ENCODE data around the gene NOG.

Gene NOG

GRCh38 chr17:56593646-56594319 is at the start of gene NOG:
Gene NOG (plus strand): TSS chr17:56593699. CDS start chr17:56594224, 525 bp downstream.
- peak; percentile 71 for DNase-seq

DNA sequence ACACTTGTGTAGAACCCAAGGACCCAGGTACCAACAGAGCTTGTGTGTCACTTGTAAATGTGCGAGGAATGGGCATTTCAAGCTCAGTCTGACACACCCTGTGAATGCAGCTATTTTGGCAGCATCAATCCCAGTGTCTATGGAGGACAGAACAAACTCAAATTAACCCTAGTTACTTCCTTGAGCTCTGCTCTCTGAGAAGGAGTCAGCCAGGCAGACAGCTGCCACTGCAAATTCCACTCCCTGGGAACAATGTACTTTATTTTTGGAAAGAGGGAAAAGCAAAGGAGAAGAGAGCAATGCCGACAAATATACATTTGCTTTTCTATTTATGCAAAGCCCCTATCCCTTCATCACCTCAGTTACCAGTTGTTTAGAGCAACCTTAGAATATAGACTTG is 48.4 kb upstream of the NOG start:
- no peak for DNase-seq

DNA sequence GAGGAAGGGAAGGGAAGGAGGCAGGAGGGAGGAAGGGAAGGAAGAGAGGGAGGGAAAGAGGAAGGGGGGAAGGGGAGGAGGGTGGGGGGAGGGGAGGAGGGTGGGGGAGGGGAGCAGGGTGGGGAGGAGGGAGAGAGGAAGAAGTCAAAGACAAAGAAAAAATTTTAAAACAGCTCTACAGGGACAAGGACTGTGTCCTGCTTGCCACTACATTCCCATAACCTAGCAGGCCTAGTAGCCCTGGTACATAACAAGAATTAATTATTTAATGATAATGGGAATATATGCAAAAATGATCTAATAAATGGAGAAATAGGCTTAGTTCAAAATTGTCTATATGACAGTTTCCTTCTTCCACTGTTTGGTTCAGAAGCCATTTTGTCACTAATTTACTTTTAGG is 47.6 kb upstream of the NOG start:
- DNase-seq, result no peak

- DNase-seq, result no peak
These were observed 44.8 kb upstream of the NOG start for GRCh38 chr17:56548661-56549060.

DNA sequence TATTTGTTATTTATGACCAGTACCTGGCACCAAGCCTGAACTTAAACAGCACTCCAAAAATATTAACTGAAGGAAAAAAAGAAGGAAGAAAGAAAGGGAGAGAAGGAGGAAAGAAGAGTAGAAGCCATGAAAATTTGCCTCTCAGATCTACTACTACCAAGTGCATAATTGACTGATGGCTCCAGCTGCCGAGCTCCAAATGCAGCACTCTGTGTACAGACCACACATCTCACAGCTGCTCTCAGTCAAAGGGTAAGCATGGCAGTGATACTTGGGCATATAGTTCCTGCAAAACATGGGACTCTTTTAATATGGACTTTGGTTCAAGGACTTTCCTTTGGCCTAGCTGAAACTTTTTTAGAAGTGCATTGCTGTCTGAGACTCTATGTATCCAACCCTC is 44.0 kb upstream of the NOG start:
- no peak for DNase-seq

- DNase-seq, result no peak
These were observed 35.8 kb upstream of the NOG start for GRCh38 chr17:56557682-56558081.

DNA sequence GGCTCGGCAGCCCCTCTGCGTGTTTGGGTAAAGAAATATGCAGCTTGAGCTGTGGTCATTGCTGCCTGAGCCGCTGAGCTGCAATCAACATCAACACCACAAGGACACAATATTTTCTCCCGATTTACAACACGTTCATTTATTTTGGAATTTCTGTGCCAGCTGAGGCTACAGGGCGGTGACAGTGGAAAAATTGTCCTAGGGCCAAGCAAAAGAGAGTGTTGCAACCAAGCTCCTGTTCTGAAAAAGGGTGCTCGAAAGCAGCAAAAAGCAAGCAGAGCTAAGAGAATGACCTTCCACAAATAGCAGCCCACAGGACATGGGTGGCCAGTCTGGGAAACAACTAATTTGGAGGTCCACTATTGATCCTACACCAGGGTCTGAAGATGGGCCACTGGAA is 35.4 kb upstream of the NOG start:
- DNase-seq, result no peak

DNA sequence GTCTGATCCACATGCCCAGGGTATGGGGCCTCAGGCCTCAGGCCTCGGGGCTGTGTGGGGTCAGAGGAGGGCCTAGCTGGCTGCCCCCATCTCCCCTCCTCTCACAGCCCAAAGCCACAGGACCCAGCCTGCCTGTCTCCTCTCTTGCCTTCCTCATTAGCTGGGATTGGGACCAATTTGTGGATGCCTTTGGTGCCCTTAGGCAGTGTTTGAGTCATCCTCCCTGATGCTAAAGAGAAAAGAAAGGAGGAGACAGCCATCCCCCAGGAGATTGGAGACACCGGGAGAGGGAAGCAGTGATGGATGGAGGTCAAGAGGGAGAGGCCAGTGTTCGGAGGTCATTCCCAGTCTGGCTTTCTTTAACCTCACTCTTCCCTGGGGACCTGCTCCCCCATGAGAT is 23.3 kb upstream of the NOG start:
- DNase-seq, result no peak

- DNase-seq, result no peak
These were observed 22.0 kb upstream of the NOG start for GRCh38 chr17:56571456-56571855.

DNA sequence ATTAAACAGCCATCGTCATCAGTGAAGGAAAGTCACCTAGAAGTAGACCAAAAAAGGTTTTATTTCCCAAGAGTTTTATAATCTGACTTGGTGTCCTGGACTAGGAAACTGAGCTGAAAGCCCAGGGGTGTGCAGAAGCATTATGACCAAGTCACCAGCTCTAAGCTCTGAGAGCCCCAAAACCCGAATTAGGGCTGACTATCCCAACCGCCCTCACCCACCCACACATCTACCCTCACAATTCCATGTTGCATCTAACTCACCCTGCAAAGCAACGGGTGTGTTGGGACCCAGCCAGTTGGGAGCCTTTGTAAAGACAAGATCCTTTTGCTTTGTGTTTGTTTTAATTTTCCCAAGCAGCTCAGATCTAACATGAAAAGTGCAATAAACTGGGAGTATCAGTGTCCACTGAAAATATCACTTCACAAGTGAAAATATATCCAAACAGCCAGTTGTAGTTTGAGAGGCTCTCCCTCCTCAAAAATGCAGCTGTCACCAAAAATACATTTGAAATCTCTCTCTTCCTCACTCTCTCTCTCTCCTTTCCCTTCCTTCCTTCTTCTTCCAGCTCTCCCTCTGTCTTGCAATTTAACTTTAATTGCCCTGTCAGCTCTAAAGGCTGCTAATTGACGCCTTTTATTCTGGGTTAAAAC is 16.2 kb upstream of the NOG start:
- DNase-seq, result no peak

- no peak for DNase-seq
These were observed 15.7 kb upstream of the NOG start for GRCh38 chr17:56577843-56578204.

DNA sequence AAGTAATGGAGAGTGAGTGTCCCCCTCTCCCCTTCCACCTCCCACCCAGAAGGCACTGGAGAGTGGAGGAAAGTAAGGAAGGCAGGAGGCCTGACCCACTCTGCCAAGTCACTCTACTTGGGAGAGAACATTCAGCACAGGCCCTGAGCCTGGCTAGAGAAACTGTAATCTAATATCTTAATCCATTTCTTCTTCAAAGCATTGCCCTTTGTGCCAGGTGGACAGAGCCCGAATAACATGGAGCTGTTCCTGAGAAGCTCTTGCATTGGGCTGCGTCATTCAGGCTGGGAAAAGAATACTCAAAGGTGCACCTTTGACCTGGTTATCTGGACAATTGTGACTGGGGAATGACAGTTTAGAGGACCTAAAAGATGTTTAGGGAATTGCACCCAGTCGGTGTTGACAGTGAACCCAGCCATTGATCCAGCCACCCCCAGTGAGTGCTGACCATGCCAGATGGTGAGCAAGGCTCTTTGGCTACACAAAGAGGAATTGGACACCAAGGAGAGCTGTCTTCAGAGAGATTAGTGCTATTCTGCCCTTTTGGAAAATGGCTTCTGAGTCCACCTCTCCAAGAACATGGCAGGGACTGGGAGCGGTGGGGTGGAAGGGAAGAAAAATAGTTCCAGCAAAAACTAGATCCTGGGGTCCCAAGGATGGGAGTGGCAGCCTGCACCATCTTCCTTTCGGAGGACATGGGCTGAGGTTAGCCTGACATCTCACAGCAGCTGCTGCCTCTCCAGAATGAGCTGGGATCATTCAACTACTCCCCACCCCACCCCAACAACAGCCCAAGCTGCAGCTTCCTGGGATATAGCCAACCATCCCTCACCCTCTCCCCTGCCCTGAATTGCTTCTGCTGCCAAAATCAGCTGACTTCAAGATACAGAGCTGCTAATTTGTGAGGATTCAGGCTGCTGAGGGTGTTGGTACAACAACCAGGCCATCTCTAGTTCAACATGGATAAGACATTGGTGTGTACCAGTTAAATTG is 11.6 kb upstream of the NOG start:
- no peak for DNase-seq

- no peak for DNase-seq
These were observed 9.7 kb upstream of the NOG start for GRCh38 chr17:56583772-56584171.

DNA sequence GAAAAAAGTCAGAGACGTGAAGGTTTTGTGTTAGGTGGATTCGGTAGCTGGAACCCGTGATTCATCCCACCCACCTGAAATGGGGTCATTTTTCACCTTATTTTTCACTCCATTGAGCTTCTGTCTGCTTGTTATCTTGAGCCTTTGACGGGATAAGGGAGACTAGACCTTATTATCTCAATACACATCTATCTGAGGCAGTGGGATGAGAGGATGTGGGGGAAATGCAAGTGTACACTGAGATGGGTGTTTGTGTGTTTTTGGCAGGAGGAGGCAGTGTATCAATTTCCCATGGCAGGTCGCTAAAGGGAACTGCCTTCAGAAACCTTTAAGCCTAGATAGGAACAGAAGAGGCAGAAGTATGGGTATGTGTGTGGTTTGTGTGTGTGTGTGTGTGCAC is 6.2 kb upstream of the NOG start:
- no peak for DNase-seq

- DNase-seq, result peak; percentile 61
These were observed 913 bp upstream of the NOG start for GRCh38 chr17:56592487-56593085.

DNA sequence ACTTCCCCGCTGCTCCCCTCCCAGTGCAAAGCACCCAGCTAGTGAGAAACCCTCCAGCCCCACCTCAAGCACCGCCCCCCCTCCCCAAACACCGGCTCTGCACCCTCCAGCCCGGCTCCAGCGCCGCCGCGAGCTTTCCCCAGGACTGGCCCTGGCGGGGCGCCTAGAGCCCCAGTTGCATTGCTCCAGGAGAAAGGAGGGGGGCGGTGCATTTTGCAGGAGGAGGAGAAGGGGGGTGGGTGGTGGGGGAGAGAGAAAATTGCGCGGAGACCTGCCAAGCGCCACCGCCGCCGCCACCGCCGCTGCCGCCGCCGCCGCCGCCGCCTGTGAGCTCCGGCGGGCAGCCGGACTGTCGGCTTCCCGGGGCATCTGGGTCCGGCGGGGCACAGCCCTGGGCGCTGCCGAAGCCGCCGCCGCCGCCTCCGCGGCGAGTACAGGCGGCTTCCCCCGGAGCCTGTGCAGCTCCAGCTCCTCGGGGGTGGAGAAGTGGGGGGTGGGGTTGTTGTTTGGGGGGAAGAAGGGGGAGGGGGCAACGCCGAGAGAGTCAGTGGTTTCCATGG is 333 bp upstream of the NOG start:
- DNase-seq, result peak; percentile 73

- no peak for DNase-seq
These were observed 1.0 kb downstream of the NOG start for GRCh38 chr17:56594320-56595107.

- DNase-seq, result no peak
These were observed 1.6 kb downstream of the NOG start for GRCh38 chr17:56595108-56595418.

DNA sequence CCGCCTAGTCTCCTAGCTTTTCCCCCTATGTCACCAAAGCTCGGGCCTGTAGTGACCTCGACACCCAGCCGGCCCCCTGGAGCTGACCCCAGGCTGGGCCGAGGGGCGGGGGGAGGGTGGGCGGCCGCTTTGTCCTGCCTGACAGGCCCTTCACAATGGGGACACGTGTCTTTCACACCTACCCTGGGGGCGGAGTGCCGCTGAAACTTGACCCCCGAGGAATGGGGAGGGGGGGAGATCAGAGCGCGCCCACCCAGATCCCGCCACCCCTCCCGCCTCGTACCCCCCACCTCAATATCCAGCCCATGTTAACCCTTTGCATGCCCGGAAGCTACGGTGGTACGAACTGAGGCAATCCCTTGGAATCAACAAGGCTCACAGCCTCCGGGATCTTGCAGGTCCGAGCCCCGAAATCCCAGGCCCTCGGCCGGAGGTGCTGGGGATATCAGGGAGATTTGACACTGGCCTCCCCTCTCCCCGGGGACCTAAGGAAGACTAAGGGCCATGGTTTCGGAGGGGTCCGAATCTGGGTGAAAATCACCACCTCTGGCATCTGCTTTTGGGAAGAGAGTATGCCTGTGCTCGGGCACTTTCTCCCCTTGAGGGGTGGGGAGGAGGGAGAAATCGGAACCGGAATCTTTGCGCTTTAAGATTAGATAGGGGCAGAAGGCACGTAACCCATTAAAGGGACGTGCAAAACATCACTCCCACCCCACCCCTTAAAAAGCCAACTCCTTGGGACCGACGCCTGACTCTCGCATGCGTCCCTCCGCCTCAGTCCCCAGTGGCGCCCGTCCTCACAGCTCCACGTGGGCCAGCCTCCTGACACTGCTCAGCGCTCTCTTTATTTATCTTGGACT is 2.6 kb downstream of the NOG start:
- DNase-seq, result peak; percentile 36

DNA sequence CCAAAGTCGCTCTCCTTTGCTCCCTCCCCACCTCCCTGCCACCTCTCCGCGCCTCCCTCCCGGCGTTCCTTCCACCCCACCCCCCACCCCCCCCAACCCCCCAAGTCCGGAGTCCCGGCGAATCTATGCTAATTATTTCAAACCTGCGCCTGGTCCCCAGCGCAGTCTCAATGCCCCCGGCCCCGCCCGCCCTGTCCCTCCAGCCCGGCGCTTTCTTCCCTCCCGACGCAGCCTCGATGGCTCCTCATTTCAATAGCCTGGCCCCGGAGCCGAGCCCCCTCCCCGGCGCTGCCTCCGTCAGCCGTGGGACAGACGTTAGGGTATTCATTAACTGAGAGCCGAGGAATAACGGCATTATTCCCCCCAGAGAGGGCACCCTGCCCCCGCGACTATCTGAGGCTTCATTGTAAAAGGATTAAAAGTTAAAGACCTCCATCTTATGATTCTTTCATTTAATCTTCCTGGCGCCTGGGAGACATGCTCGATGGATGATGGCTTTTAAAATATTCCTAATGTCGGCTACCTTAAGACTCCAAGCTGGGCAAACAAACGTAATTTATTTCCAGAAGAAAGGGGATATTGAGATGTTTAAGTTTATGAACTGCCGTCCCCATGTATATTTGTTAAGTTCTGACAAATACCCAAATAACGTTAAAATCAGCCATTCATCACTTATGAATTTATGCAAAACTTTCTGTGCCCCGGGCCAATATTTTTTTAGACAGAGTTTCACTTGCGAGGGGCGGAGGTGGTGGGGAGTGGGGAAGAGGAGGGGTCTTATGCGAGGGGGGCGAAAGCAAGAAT is 3.4 kb downstream of the NOG start:
- DNase-seq, result no peak

Measured in fibroblast of upper back skin (primary cell).